Prostate gland (tissue), 2 donors: ENCODE data around the gene WBP1. TPM values are rescaled to one million over a fixed set of nuclear protein-coding genes. Genes with fewer than 3 reads are reported as not detected.

ENCODE experiments used
- DNase-seq: peaks from one replicate; pipeline ENCODE4 v3.0.0-alpha.2; 2019; ENCODE audit warnings: low spot score
- H3K27ac ChIP-seq, 2 donors: fragments of 200-600 bp; sonication (generic); 2 replicates each; pipeline ENCODE4 v1.5.1; 2017 to 2019
- H3K27me3 ChIP-seq: fragments of 200-600 bp; sonication (generic); replicated peaks from 2 replicates; pipeline ENCODE4 v1.5.1; 2019; ENCODE audit not compliant: insufficient read depth
- H3K36me3 ChIP-seq, 2 donors: fragments of 200-600 bp; sonication (generic); 1 replicate in 1 of 2; 2 replicates in 1 of 2; pipeline versions ENCODE4 v1.5.1 to v1.8.1; 2017 to 2019
- H3K4me1 ChIP-seq: fragments of 200-600 bp; sonication (generic); replicated peaks from 2 replicates; pipeline ENCODE4 v1.5.1; 2019
- H3K4me3 ChIP-seq, 2 donors: fragments of 200-600 bp; sonication (generic); 2 replicates each; pipeline ENCODE4 v1.5.1; 2017 to 2019
- H3K9me3 ChIP-seq: fragments of 200-600 bp; sonication (generic); 2 replicates; pipeline ENCODE4 v1.5.1; 2017
- POLR2A ChIP-seq: fragments of 450-650 bp; IDR thresholded peaks from one replicate; pipeline ENCODE4 v1.6.1; 2016; ENCODE audit warnings: antibody characterized with exemption, mild to moderate bottlenecking
- POLR2AphosphoS5 ChIP-seq: sonication (generic); formaldehyde crosslinking; IDR thresholded peaks from one replicate; pipeline ENCODE4 v1.6.1; 2017; ENCODE audit warnings: antibody characterized with exemption
- WGBS: methylation state at CpG from one replicate; pipeline ENCODE4 v1.1.5; 2018; 5-methylcytosine and 5-hydroxymethylcytosine counted together
- intact Hi-C: fragments of 100-400 bp; cut with DNase I; formaldehyde crosslinking; loops from one replicate; pipeline ENCODE4 v1.14.2; 2022
- total RNA-seq, 2 donors: library from RNA; depleted of rRNA; stranded (reverse); fragments of >200 nt; gene quantifications; one replicate each; pipeline ENCODE4 v1.1.0, GENCODE V29; 2016
- TF ChIP-seq, protein P1 (sequence below), 4 experiments: fragments of 200-600 bp in 2 of 4; fragments of 450-650 bp in 2 of 4; sonication (generic) in 2 of 4; IDR thresholded peaks; 1 replicate in 3 of 4; 2 replicates in 1 of 4; pipeline ENCODE4 v1.5.1; 2016 to 2019; ENCODE audit warnings: antibody characterized with exemption in 4 of 4, mild to moderate bottlenecking in 2 of 4, moderate library complexity in 2 of 4

The WBP1 gene
- total RNA-seq, 2 donors from 2014 or later: 73.3 to 158 TPM

DNA sequence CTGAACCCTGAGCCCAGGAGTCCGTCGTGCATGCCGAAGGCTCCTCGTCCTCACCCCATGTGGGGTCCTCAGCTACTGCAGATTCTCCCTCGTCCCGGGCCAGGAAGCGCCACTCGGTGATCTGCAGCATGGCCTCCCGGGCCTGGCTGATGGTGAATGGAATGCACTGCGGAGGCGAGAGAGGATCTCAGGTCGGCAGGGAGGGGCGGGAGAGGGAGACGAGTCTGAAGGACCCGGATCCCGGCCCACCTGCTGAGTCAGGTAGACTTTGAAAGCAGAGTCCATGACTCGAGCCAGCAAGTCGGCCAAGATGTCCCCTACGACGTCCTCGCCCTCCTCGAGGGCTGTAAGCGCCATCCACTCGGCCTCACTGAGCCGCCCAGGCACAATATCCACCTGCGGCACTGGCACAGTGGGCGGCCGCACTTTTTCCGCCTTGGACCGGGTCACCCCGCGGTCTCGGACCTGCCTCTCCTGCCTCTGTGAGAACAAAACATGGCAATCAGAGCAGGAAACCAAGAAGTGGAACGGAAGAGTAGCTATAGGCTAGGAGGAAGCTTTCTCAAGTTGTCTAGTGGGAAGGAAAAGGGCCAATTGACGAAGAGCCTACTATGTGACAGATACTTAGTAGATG is 42.4 kb upstream of the WBP1 start:
- H3K4me3 ChIP-seq: peak overlapping the region; percentile 34 to 42
- 56% methylated on average over 35 of the region's 35 CpGs for WGBS
- no peak overlapping the region for H3K27ac ChIP-seq
- H3K27me3 ChIP-seq: no peaks in the 10 kb centered on the region
- intact Hi-C loops: no loop called here
- no peak for DNase-seq
- no peaks in the 10 kb centered on the region for H3K9me3 ChIP-seq
- H3K36me3 ChIP-seq: no peaks in the 10 kb centered on the region
- TF ChIP-seq POLR2AphosphoS5 (no peak), POLR2A (no peak)
- TF ChIP-seq, protein P1, sequence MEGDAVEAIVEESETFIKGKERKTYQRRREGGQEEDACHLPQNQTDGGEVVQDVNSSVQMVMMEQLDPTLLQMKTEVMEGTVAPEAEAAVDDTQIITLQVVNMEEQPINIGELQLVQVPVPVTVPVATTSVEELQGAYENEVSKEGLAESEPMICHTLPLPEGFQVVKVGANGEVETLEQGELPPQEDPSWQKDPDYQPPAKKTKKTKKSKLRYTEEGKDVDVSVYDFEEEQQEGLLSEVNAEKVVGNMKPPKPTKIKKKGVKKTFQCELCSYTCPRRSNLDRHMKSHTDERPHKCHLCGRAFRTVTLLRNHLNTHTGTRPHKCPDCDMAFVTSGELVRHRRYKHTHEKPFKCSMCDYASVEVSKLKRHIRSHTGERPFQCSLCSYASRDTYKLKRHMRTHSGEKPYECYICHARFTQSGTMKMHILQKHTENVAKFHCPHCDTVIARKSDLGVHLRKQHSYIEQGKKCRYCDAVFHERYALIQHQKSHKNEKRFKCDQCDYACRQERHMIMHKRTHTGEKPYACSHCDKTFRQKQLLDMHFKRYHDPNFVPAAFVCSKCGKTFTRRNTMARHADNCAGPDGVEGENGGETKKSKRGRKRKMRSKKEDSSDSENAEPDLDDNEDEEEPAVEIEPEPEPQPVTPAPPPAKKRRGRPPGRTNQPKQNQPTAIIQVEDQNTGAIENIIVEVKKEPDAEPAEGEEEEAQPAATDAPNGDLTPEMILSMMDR (IDR thresholded peaks at IDR 0.05): no peak
- peaks cover 5% of the 10 kb centered on the region for H3K4me1 ChIP-seq

DNA sequence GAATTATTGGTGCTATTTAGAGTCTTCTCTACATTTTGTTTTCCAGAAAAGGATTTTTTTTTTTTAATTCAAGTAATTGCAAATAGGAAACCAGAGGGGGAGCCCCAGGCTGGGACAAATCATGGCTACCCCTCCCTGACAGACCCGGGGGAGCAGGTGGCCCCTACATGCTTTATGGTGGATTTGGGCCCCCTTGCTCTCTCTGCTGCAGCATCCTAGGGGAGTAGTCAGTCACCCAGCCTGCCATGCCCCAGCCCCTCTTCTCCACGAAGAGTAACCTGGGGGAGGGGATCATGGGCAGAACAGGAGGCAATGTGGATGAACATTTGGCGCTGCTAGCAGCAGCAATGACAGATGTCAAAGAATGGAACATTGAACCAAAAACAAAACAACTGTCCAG is 41.5 kb upstream of the WBP1 start:
- H3K27ac ChIP-seq: no peak overlapping the region
- H3K4me1 ChIP-seq: peaks cover 5% of the 10 kb centered on the region
- no peaks in the 10 kb centered on the region for H3K36me3 ChIP-seq
- no peaks in the 10 kb centered on the region for H3K27me3 ChIP-seq
- H3K9me3 ChIP-seq: no peaks in the 10 kb centered on the region
- 63% methylated on average over 3 of the region's 3 CpGs for WGBS
- DNase-seq: no peak
- intact Hi-C loops: no loop called here
- H3K4me3 ChIP-seq: no peak overlapping the region
- TF ChIP-seq, protein P1 (IDR thresholded peaks at IDR 0.05): no peak
- TF ChIP-seq POLR2AphosphoS5 (no peak), POLR2A (no peak)

DNA sequence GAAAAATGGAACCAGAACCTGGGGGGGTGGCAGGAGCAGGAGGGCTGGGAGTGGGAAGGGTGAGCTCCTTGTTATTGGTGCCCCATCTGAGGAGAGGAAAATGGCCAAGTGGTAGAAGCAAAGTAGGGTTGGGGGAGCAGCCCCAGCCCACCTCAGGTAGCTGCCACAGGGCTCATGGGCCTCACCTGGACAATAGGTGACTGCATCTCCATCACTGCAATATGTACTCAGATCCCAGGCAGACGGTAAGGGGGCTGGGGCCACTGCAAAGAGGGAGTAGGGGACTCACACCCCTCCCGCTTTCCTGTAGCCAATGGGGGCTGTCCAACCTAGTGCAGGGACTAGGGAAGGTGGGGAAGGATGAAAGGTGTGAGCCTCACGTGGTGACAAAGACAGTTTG is 41.0 kb upstream of the WBP1 start:
- Histone ChIP-seq H3K4me3 (no peak overlapping the region), H3K27ac (no peak overlapping the region), H3K36me3 (no peaks in the 10 kb centered on the region), H3K27me3 (no peaks in the 10 kb centered on the region), H3K9me3 (no peaks in the 10 kb centered on the region), H3K4me1 (peaks cover 5% of the 10 kb centered on the region)
- TF ChIP-seq, protein P1 (IDR thresholded peaks at IDR 0.05): no peak
- TF ChIP-seq POLR2A: no peak
- no peak for TF ChIP-seq POLR2AphosphoS5
- 79% methylated on average over 3 of the region's 3 CpGs for WGBS
- no peak for DNase-seq
- intact Hi-C loops: no loop called here

DNA sequence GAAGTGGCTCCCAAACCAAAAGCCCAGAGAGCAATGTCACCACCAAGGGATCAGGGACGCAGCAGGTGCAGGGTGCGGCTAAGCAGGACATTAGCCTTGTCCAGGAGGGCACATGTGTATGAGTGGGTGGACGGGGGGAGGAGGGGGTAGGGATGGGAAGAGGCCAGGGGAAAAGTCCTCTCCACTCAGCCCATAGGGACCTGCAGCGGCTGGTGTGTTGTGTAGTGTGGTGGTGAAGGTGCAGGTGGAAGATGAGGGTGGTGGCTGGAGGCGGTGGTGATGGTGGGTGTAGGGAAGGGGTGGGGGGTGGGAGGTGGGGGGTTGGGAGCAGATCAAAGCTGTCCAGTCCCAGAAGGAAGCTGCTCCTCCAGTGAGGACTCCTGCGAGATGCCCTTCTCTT is 40.5 kb upstream of the WBP1 start:
- H3K4me1 ChIP-seq: peaks cover 5% of the 10 kb centered on the region
- no peak overlapping the region for H3K27ac ChIP-seq
- H3K9me3 ChIP-seq: no peaks in the 10 kb centered on the region
- no peak overlapping the region for H3K4me3 ChIP-seq
- 86% methylated on average over 6 of the region's 6 CpGs for WGBS
- TF ChIP-seq POLR2A: no peak
- TF ChIP-seq POLR2AphosphoS5: no peak
- TF ChIP-seq, protein P1 (IDR thresholded peaks at IDR 0.05): no peak
- no peaks in the 10 kb centered on the region for H3K36me3 ChIP-seq
- H3K27me3 ChIP-seq: no peaks in the 10 kb centered on the region
- intact Hi-C loops: no loop called here
- no peak for DNase-seq

DNA sequence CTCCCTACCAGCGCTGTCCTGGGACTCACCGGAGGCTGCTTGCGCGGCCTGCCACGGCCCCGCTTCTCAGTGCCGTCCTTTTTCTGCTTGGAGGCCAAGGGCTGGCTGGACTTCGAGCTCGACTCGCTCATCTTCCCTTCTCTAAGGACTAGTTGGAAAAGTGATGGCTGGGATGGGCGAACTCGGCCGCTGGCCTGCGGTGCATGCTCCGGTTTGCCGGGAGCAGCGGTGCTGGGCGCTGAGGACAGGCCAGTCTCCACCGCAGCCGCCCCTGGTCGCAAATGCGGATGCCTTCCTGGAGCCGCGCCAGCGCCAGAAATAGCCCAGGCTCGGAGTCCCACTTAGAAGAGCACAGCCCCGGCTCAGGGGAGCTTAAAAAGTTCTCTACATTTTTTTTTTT is 39.9 kb upstream of the WBP1 start:
- DNase-seq: no peak
- H3K9me3 ChIP-seq: no peaks in the 10 kb centered on the region
- H3K36me3 ChIP-seq: no peaks in the 10 kb centered on the region
- 82% methylated on average over 27 of the region's 27 CpGs for WGBS
- intact Hi-C loops: no loop called here
- no peaks in the 10 kb centered on the region for H3K27me3 ChIP-seq
- no peak overlapping the region for H3K4me3 ChIP-seq
- peaks cover 5% of the 10 kb centered on the region for H3K4me1 ChIP-seq
- TF ChIP-seq POLR2A: no peak
- no peak for TF ChIP-seq POLR2AphosphoS5
- TF ChIP-seq, protein P1 (IDR thresholded peaks at IDR 0.05): no peak
- no peak overlapping the region for H3K27ac ChIP-seq
